ENCODE results near the gene LNPEP. TPM values are rescaled to one million over a fixed set of nuclear protein-coding genes. Genes with fewer than 3 reads are reported as not detected.

The LNPEP gene
- total and polyA plus RNA-seq, 2 donors (not counting 1 experiment from before 2014, with no cell fraction given), result 10.5 to 92.9 TPM

- intact Hi-C loops (cut with micrococcal nuclease), result loop anchor here (5.0 kb wide), 2 partner anchors 38 to 128 kb away; no protein-coding TSS in a partner anchor
- H3K4me3 ChIP-seq (ENCODE audit: control extremely low read depth in 1 of 5, extremely low read depth in 1 of 5, insufficient read depth in 1 of 5, low read depth in 2 of 5, low read length in 4 of 5), result no peak overlapping the region
- H2AFZ ChIP-seq (ENCODE audit: insufficient read depth, low read depth, low read length, poor library complexity, severe bottlenecking), result no peak overlapping the region
- no CpG with 5 or more reads among the region's 1 CpG for WGBS (ENCODE audit: insufficient coverage)
- no peak overlapping the region for H3K9ac ChIP-seq (ENCODE audit: low read length)
- no peaks in the 10 kb centered on the region for H3K27me3 ChIP-seq (replicated peaks in 1 of 4; ENCODE audit: control extremely low read depth in 1 of 4, control insufficient read depth in 3 of 4, insufficient read depth in 4 of 4, low read length in 3 of 4)
- Mint-ChIP-seq H3K27ac (no peak overlapping the region), H3K4me3 (no peak overlapping the region), H3K9me3 (ENCODE audit: insufficient read depth) (no peaks in the 10 kb centered on the region), H3K27me3 (no peaks in the 10 kb centered on the region), H3K4me1 (peaks cover 5% of the 10 kb centered on the region)
- POLR2A ChIA-PET, result no interaction called here
- H3K79me2 ChIP-seq (ENCODE audit: control insufficient read depth, insufficient read depth, low read length), result peaks cover 14% of the 10 kb centered on the region
- peak overlapping the region in 1 of 2 donors; percentile 10 for H3K27ac ChIP-seq (ENCODE audit: low read length in 2 of 2)
- DNase-seq (no peak), ATAC-seq (ENCODE audit: low read depth) (no peak)
- H3K36me3 ChIP-seq (replicated peaks in 1 of 2; ENCODE audit: control extremely low read depth in 1 of 2, control insufficient read depth in 1 of 2, extremely low read depth in 1 of 2, insufficient read depth in 2 of 2, low read length in 1 of 2), result peaks cover 25 to 70% of the 10 kb centered on the region in 2 experiments
- H3K4me1 ChIP-seq (ENCODE audit: control insufficient read depth in 2 of 2, insufficient read depth in 2 of 2, low read length in 2 of 2), result no peaks in the 10 kb centered on the region
- H3K9me3 ChIP-seq (ENCODE audit: control extremely low read depth in 1 of 3, control insufficient read depth in 2 of 3, insufficient read depth in 1 of 3, low read length in 2 of 3), result no peaks in the 10 kb centered on the region
- TF ChIP-seq CTCF (IDR thresholded peaks at IDR 0.05) (no peak), EZH2 (IDR thresholded peaks at IDR 0.05; ENCODE audit: borderline replicate concordance, insufficient read depth, low read depth, low read length, poor library complexity, severe bottlenecking) (no peak)
- H3K4me2 ChIP-seq (replicated peaks; ENCODE audit: low read depth, low read length, poor library complexity, severe bottlenecking), result no peak overlapping the region
- H4K20me1 ChIP-seq (ENCODE audit: control insufficient read depth, insufficient read depth, low read length, poor library complexity, severe bottlenecking), result no peaks in the 10 kb centered on the region
- CTCF ChIA-PET, result interaction anchor here (4.2 kb wide), 1 partner anchor 163 kb away, joined by 96 read pairs; no protein-coding TSS in a partner anchor
These were observed 64.0 kb downstream of the LNPEP start for GRCh38 chr5:96999856-97000255.

GRCh38 chr5:97000391-97000790 is 64.5 kb downstream of the LNPEP start:
- H3K27me3 ChIP-seq (replicated peaks in 1 of 4; ENCODE audit: control extremely low read depth in 1 of 4, control insufficient read depth in 3 of 4, insufficient read depth in 4 of 4, low read length in 3 of 4), result no peaks in the 10 kb centered on the region
- CTCF ChIA-PET, result interaction anchor here (0.6 to 4.2 kb wide), 2 partner anchors 161 to 162 kb away, joined by 3 to 96 read pairs; no protein-coding TSS in a partner anchor
- no peaks in the 10 kb centered on the region for H4K20me1 ChIP-seq (ENCODE audit: control insufficient read depth, insufficient read depth, low read length, poor library complexity, severe bottlenecking)
- no peaks in the 10 kb centered on the region for H3K9me3 Mint-ChIP-seq (ENCODE audit: insufficient read depth)
- H3K79me2 ChIP-seq (ENCODE audit: control insufficient read depth, insufficient read depth, low read length), result peaks cover 14% of the 10 kb centered on the region
- H3K9me3 ChIP-seq (ENCODE audit: control extremely low read depth in 1 of 3, control insufficient read depth in 2 of 3, insufficient read depth in 1 of 3, low read length in 2 of 3), result no peaks in the 10 kb centered on the region
- no peak overlapping the region for H2AFZ ChIP-seq (ENCODE audit: insufficient read depth, low read depth, low read length, poor library complexity, severe bottlenecking)
- H3K4me1 Mint-ChIP-seq, result peaks cover 5% of the 10 kb centered on the region
- no peak overlapping the region for H3K4me2 ChIP-seq (replicated peaks; ENCODE audit: low read depth, low read length, poor library complexity, severe bottlenecking)
- POLR2A ChIA-PET, result no interaction called here
- intact Hi-C loops (cut with micrococcal nuclease), result no loop called here
- no peaks in the 10 kb centered on the region for H3K27me3 Mint-ChIP-seq
- ATAC-seq (ENCODE audit: low read depth) (no peak), DNase-seq (no peak)
- H3K36me3 ChIP-seq (replicated peaks in 1 of 2; ENCODE audit: control extremely low read depth in 1 of 2, control insufficient read depth in 1 of 2, extremely low read depth in 1 of 2, insufficient read depth in 2 of 2, low read length in 1 of 2), result peaks cover 27 to 75% of the 10 kb centered on the region in 2 experiments
- H3K27ac Mint-ChIP-seq, result no peak overlapping the region
- no peak overlapping the region for H3K4me3 Mint-ChIP-seq
- no peak overlapping the region for H3K4me3 ChIP-seq (ENCODE audit: control extremely low read depth in 1 of 5, extremely low read depth in 1 of 5, insufficient read depth in 1 of 5, low read depth in 2 of 5, low read length in 4 of 5)
- TF ChIP-seq EZH2 (IDR thresholded peaks at IDR 0.05; ENCODE audit: borderline replicate concordance, insufficient read depth, low read depth, low read length, poor library complexity, severe bottlenecking) (no peak), CTCF (IDR thresholded peaks at IDR 0.05) (no peak)
- no peaks in the 10 kb centered on the region for H3K4me1 ChIP-seq (ENCODE audit: control insufficient read depth in 2 of 2, insufficient read depth in 2 of 2, low read length in 2 of 2)
- H3K27ac ChIP-seq (ENCODE audit: low read length in 2 of 2), result peak overlapping the region in 1 of 2 donors; percentile 7
- no peak overlapping the region for H3K9ac ChIP-seq (ENCODE audit: low read length)
- WGBS (ENCODE audit: insufficient coverage), result 88% methylated on average over 2 of the region's 3 CpGs

Data from B cell (primary cell).